GM20000 (cell line): Measurements from ENCODE around the gene SCIMP.
A peak's percentile ranks its signal among the peaks of the same experiment; 100 is the strongest.
"Not testable (repeated sequence)": the region's sequence is repeated elsewhere in the genome, so short reads cannot be mapped to it uniquely, and the experiment has no call there.

Experiments
- DNase-seq: peaks from one replicate; pipeline ENCODE4 v3.0.0; 2012; ENCODE audit warnings: low spot score
- CTCF ChIP-seq: IDR thresholded peaks from 2 replicates; pipeline ENCODE4 v1.5.1; 2012; ENCODE audit warnings: mild to moderate bottlenecking, control low read depth; ENCODE audit errors: extremely low read depth, missing control alignments

SCIMP gene

GRCh38 chr17:5249615-5250014, 15.0 kb upstream of the SCIMP start:
- peak; percentile 38 for TF ChIP-seq CTCF
- peak; percentile 66 for DNase-seq

GRCh38 chr17:5248821-5249479, 14.3 kb upstream of the SCIMP start:
- TF ChIP-seq CTCF = no peak
- no peak for DNase-seq

GRCh38 chr17:5247621-5248020, 13.0 kb upstream of the SCIMP start:
- no peak for DNase-seq
- TF ChIP-seq CTCF = no peak

- no peak for TF ChIP-seq CTCF
- peak; percentile 64 for DNase-seq
Observed at GRCh38 chr17:5241861-5242671, 7.4 kb upstream of the SCIMP start.

GRCh38 chr17:5239769-5240168, 5.1 kb upstream of the SCIMP start:
- not testable (repeated sequence) for DNase-seq

GRCh38 chr17:5238333-5238732, 3.7 kb upstream of the SCIMP start:
- TF ChIP-seq CTCF = no peak
- no peak for DNase-seq

GRCh38 chr17:5237541-5238016, 2.9 kb upstream of the SCIMP start:
- peak; percentile 72 for TF ChIP-seq CTCF

More at GRCh38 chr17:5237541-5238016, 2.9 kb upstream of the SCIMP start:
- DNase-seq = peak; percentile 57
